Activated CD4-positive, alpha-beta T cell treated with anti-CD3 and anti-CD28 coated beads, Interleukin-2, amount 10 ng/mL, durations not matched to agents 7 days and 5 days (primary cell): ENCODE measurements around the gene FOXJ3. TPM values are rescaled to one million over a fixed set of nuclear protein-coding genes. Genes with fewer than 3 reads are reported as not detected.
"Not testable (repeated sequence)": the region's sequence is repeated elsewhere in the genome, so short reads cannot be mapped to it uniquely, and the experiment has no call there.

Experiments
- CTCF ChIA-PET: fragments of 350-600 bp; sonication (Branson Sonifier 250); formaldehyde crosslinking; loops from one replicate; lab custom pipeline; 2021; ENCODE audit warnings: antibody characterized with exemption; lab: Charles Lee
- POLR2A ChIA-PET: fragments of 350-600 bp; sonication (Branson Sonifier 250); formaldehyde crosslinking; loops from one replicate; lab custom pipeline; 2021; ENCODE audit warnings: antibody characterized with exemption; lab: Charles Lee
- DNase-seq: peaks from one replicate; pipeline ENCODE4 v3.0.0-alpha.2; 2020
- H3K27ac Mint-ChIP-seq: one replicate; pipeline ENCODE4 v1.8.0; 2021; ENCODE audit warnings: mild to moderate bottlenecking, moderate library complexity, mixed read lengths
- H3K27me3 Mint-ChIP-seq: one replicate; pipeline ENCODE4 v1.8.0; 2021; ENCODE audit warnings: mixed read lengths
- H3K36me3 Mint-ChIP-seq: one replicate; pipeline ENCODE4 v1.8.0; 2021; ENCODE audit warnings: low read depth, mixed read lengths
- H3K4me1 Mint-ChIP-seq: one replicate; pipeline ENCODE4 v1.8.0; 2021; ENCODE audit warnings: mixed read lengths
- H3K4me3 Mint-ChIP-seq: one replicate; pipeline ENCODE4 v1.8.0; 2021; ENCODE audit warnings: mild to moderate bottlenecking, moderate library complexity, mixed read lengths
- H3K9me3 Mint-ChIP-seq: one replicate; pipeline ENCODE4 v1.8.0; 2021; ENCODE audit warnings: mixed read lengths
- total RNA-seq, 2 experiments: library from RNA; stranded (reverse); gene quantifications; one replicate each; pipeline ENCODE4 v1.2.3, GENCODE V29; 2021

The FOXJ3 gene
- total RNA-seq, 2 experiments from 2014 or later = 46.5 to 56.0 TPM

DNA sequence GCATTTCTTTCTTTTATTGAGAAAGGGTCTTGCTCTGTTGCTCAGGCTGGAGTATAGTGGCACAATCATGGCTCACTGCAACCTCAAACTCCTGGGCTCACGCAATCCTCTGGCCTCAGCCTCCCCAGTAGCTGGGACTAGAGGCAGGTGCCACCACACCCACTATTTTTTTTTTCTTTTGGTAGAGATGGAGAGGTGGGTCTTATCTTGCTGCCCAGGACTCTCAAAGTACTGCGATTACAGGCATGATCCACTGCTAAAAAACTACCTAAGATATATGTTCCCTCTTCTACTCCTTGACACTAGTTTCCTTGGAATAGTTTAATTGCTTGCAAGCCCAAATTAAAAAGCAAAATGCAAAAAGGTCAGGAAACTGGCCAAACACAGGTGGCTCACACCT is 113.6 kb downstream of the FOXJ3 start:
- Mint-ChIP-seq H3K27ac (no peak overlapping the region), H3K4me3 (no peak overlapping the region), H3K27me3 (no peaks in the 10 kb centered on the region), H3K36me3 (peaks cover 38% of the 10 kb centered on the region), H3K9me3 (peaks cover 6% of the 10 kb centered on the region), H3K4me1 (peaks cover 11% of the 10 kb centered on the region)
- no peak for DNase-seq
- POLR2A ChIA-PET = no interaction called here
- CTCF ChIA-PET = no interaction called here

DNA sequence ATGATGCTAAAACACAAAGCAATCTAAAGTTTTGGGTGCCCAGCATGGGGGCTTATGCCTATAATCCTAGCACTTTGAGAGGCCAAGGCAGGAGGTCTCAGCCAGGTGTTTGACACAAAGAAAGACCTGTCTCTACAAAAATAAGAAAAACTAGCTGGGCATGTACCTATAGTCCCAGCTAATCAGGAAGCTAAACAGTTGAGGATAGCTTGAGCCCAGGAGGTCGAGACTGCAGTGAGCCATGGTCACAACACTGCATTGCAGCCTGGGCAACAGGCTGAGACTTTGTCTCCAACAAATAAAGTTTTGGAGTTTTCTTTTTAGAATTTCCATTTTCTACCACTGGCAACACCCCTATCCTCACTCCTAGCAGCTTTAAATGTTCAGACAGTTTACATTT is 115.4 kb downstream of the FOXJ3 start:
- peaks cover 10% of the 10 kb centered on the region for H3K9me3 Mint-ChIP-seq
- no peak overlapping the region for H3K4me3 Mint-ChIP-seq
- POLR2A ChIA-PET = no interaction called here
- no peak for DNase-seq
- no peak overlapping the region for H3K27ac Mint-ChIP-seq
- peaks cover 43% of the 10 kb centered on the region for H3K36me3 Mint-ChIP-seq
- H3K4me1 Mint-ChIP-seq = peaks cover 11% of the 10 kb centered on the region
- CTCF ChIA-PET = no interaction called here
- H3K27me3 Mint-ChIP-seq = no peaks in the 10 kb centered on the region

DNA sequence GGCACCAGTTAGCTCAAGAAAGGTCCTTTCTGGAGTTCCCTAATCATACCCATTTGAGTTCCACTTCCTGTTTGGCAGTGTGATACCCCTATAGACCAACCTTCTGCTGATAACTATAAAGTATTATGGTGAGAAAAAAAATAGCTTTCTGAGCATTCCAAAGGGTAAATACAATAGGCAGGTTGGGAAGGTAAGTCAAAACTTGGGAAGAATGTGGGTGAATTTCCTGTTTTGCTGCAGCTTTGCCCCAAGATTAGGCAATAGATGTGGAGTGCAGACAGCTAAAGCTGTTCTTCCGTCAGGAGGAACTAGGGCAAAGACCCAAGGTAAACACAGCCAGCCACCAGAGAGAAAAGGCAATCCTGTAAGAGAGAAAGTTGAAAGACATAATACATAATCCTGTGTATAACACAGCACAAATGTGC is 120.6 kb downstream of the FOXJ3 start:
- DNase-seq = no peak
- Mint-ChIP-seq H3K4me1 (peaks cover 4% of the 10 kb centered on the region), H3K9me3 (peaks cover 27% of the 10 kb centered on the region), H3K27me3 (no peaks in the 10 kb centered on the region), H3K36me3 (peaks cover 54% of the 10 kb centered on the region), H3K27ac (no peak overlapping the region), H3K4me3 (no peak overlapping the region)
- CTCF ChIA-PET = interaction anchor here (0.6 to 1.6 kb wide), 5 partner anchors 10 to 64 kb away, joined by 3 to 5 read pairs (median 3); no protein-coding TSS in a partner anchor
- POLR2A ChIA-PET = no interaction called here

DNA sequence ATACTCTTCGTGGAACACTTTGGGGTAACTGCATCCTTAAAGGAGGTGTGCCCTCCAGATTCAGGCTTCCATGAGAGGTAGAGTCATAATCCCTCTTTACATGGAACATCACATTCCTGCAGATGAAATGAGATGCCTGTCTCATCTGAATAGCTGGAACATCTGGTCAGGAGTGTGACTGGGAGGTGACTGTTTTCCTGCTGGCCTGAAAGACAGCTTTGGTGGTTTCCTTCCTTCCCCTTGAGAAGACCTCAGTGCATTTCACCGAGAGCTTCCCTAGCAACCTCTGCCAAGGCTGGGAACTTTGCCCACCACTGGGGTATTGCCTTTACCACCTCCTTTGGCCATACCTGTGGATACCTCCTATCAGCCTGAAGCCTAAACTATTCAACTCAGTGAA is 123.8 kb downstream of the FOXJ3 start:
- H3K4me1 Mint-ChIP-seq = no peaks in the 10 kb centered on the region

DNA sequence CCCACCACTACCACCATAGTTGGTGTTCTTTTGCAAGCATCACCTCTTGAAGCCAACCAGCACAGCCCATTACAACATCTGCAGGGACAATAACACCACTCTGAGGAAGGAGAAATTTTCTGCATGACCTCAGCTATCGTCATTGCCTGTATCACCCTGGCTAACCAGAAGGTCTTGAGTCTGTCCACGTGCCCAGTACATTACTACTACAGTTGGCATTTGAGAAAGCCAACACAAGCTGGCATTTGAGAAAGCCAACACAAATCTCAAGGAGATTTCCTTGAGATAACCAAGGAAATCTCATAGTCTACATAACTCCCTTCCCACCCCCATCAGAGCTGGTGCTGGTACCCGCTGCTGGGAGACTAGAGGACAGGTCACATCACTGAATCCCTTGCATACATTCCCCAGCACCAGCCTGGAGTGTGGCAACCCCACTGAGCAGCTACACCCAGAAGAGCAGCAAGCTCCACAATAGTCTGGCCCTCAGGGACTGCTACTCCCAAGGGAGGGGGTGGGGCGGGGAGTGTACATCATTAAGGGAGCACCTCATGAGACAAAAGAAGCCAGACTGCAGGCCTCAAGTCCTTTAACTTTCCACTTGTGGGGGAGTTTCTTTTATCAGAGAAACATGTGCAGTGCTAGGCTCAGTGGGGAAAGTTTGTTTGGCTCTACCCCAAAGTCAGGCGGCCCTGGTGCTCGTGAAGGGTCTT is 124.5 kb downstream of the FOXJ3 start:
- no peaks in the 10 kb centered on the region for H3K27me3 Mint-ChIP-seq
- no peak for DNase-seq
- peaks cover 2% of the 10 kb centered on the region for H3K4me1 Mint-ChIP-seq
- H3K27ac Mint-ChIP-seq = no peak overlapping the region
- CTCF ChIA-PET = interaction anchor here (0.5 to 2.0 kb wide), 3 partner anchors 37 to 814 kb away, joined by 3 to 4 read pairs (median 3); no protein-coding TSS in a partner anchor
- POLR2A ChIA-PET = no interaction called here
- no peak overlapping the region for H3K4me3 Mint-ChIP-seq
- peaks cover 63% of the 10 kb centered on the region for H3K36me3 Mint-ChIP-seq
- H3K9me3 Mint-ChIP-seq = peaks cover 29% of the 10 kb centered on the region

More for the DNA sequence above, 123.8 kb downstream of the FOXJ3 start:
- Mint-ChIP-seq H3K27ac (no peak overlapping the region), H3K9me3 (peaks cover 29% of the 10 kb centered on the region), H3K36me3 (peaks cover 57% of the 10 kb centered on the region), H3K4me3 (no peak overlapping the region), H3K27me3 (no peaks in the 10 kb centered on the region)
- POLR2A ChIA-PET = no interaction called here
- CTCF ChIA-PET = interaction anchor here (0.5 to 2.0 kb wide), 2 partner anchors 38 to 214 kb away, joined by 3 to 4 read pairs; no protein-coding TSS in a partner anchor
- DNase-seq = no peak

DNA sequence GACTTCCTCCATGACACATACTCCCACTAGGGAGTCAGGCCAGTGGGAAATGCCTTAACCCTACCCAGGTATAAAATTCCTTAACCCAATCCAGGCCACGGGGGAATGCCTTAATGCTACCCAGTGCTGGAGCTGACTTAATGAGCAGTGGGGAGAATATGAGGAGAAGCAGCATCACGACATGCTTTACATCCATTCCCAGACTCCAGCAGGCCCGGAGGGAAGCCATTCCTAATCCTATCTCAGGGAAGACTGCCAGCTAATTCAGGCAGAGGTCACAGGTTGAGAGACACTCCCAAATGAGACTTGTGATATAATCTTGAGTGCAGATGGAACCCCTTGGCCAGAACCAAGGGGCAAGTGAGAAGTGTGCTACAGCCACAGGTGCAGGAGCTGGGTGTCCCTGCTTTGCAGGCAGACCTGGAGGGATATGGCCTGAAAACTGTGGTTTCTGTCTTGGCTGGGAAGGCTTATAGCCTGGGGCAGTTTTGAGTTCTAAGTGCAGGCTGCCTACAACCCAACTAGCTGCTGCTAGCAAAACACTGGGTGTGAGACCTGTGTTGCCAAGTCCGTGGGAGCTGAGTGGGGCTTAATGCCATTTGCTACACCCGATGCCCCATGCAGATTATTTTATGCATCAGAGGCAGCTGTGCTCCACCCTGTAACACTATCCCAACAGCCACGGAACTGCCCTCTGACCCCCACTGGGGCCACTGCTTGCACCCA is 125.3 kb downstream of the FOXJ3 start:
- H3K27me3 Mint-ChIP-seq = no peaks in the 10 kb centered on the region
- H3K4me3 Mint-ChIP-seq = no peak overlapping the region
- H3K9me3 Mint-ChIP-seq = peaks cover 27% of the 10 kb centered on the region
- H3K36me3 Mint-ChIP-seq = peaks cover 65% of the 10 kb centered on the region
- H3K4me1 Mint-ChIP-seq = peaks cover 2% of the 10 kb centered on the region
- DNase-seq = no peak
- no peak overlapping the region for H3K27ac Mint-ChIP-seq
- ChIA-PET POLR2A (no interaction called here), CTCF (interaction anchor here (2.0 kb wide), 1 partner anchor 36 kb away, joined by 4 read pairs; no protein-coding TSS in a partner anchor)

GRCh38 chr1:42206930-42207329 is 128.1 kb downstream of the FOXJ3 start:
- DNase-seq, CTCF ChIA-PET: not testable (repeated sequence)

GRCh38 chr1:42206164-42206563 is 128.9 kb downstream of the FOXJ3 start:
- H3K36me3 Mint-ChIP-seq = peaks cover 69% of the 10 kb centered on the region
- no peak overlapping the region for H3K4me3 Mint-ChIP-seq
- H3K27ac Mint-ChIP-seq = no peak overlapping the region
- peaks cover 2% of the 10 kb centered on the region for H3K4me1 Mint-ChIP-seq
- ChIA-PET CTCF (interaction anchor here (1.1 to 1.7 kb wide), 2 partner anchors 32 to 111 kb away, joined by 3 to 4 read pairs; no protein-coding TSS in a partner anchor), POLR2A (no interaction called here)
- DNase-seq = no peak
- peaks cover 22% of the 10 kb centered on the region for H3K9me3 Mint-ChIP-seq
- no peaks in the 10 kb centered on the region for H3K27me3 Mint-ChIP-seq

More at GRCh38 chr1:42206930-42207329, 128.1 kb downstream of the FOXJ3 start:
- Mint-ChIP-seq H3K36me3 (peaks cover 69% of the 10 kb centered on the region), H3K9me3 (peaks cover 22% of the 10 kb centered on the region)
- H3K4me3 Mint-ChIP-seq, H3K27ac Mint-ChIP-seq, H3K4me1 Mint-ChIP-seq, H3K27me3 Mint-ChIP-seq, POLR2A ChIA-PET: not testable (repeated sequence)

- CTCF ChIA-PET = no interaction called here
- POLR2A ChIA-PET = no interaction called here
- H3K27me3 Mint-ChIP-seq = no peaks in the 10 kb centered on the region
- DNase-seq = no peak
- peaks cover 2% of the 10 kb centered on the region for H3K4me1 Mint-ChIP-seq
- no peak overlapping the region for H3K27ac Mint-ChIP-seq
- H3K9me3 Mint-ChIP-seq = peaks cover 17% of the 10 kb centered on the region
- no peak overlapping the region for H3K4me3 Mint-ChIP-seq
- H3K36me3 Mint-ChIP-seq = peaks cover 64% of the 10 kb centered on the region
These were observed 133.0 kb downstream of the FOXJ3 start for GRCh38 chr1:42201986-42202385.

DNA sequence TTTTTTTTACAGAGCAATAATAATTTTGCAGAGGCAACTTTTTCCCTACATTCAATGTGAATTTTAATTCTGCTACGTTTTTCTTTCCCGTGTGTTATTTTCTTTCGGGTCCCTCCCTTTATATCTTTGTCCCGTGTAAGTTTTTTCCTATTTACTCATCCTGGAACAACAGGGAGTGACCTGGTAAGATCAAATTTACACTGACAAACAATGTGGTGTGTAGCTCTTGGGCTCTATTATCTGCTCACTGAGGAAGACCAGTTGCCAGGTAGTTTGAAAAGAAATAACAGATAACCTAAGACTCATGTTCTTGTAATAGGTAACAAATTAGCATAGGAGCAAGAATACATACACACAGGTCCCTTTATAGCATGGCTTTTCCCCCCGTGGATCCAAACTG is 136.8 kb downstream of the FOXJ3 start:
- ChIA-PET POLR2A (no interaction called here), CTCF (interaction anchor here (1.2 kb wide), 1 partner anchor 16 kb away, joined by 3 read pairs; no protein-coding TSS in a partner anchor)
- H3K4me3 Mint-ChIP-seq = no peak overlapping the region
- H3K27ac Mint-ChIP-seq = no peak overlapping the region
- no peak for DNase-seq
- H3K27me3 Mint-ChIP-seq = no peaks in the 10 kb centered on the region
- H3K36me3 Mint-ChIP-seq = peaks cover 34% of the 10 kb centered on the region
- peaks cover 12% of the 10 kb centered on the region for H3K9me3 Mint-ChIP-seq
- no peaks in the 10 kb centered on the region for H3K4me1 Mint-ChIP-seq

- peaks cover 4% of the 10 kb centered on the region for H3K4me1 Mint-ChIP-seq
- no peak overlapping the region for H3K27ac Mint-ChIP-seq
- no peaks in the 10 kb centered on the region for H3K27me3 Mint-ChIP-seq
- no peak for DNase-seq
- POLR2A ChIA-PET = no interaction called here
- H3K9me3 Mint-ChIP-seq = no peaks in the 10 kb centered on the region
- CTCF ChIA-PET = no interaction called here
- no peak overlapping the region for H3K4me3 Mint-ChIP-seq
- peaks cover 22% of the 10 kb centered on the region for H3K36me3 Mint-ChIP-seq
These were observed 139.2 kb downstream of the FOXJ3 start for GRCh38 chr1:42195841-42196240.

DNA sequence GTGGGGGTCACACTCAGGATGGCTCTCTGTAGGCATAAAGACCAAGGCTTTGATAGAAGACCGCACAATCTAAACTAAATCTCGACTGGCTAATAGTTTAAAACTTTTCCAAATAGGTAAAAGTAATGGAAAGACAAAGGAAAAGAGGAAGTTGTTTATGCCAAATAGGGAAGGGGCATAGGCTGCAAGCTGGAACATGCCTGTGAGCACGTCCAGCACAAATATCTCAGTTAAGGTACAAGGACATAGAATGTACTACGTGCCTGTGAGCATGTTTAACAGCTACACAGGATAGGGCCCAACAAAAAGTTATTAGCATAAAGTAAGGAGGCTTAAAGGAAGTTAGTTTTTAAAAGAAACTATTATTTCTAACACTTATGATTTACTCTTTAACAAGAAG is 142.9 kb downstream of the FOXJ3 start:
- Mint-ChIP-seq H3K9me3 (no peaks in the 10 kb centered on the region), H3K27me3 (no peaks in the 10 kb centered on the region), H3K4me3 (no peak overlapping the region), H3K36me3 (peaks cover 28% of the 10 kb centered on the region), H3K4me1 (peaks cover 4% of the 10 kb centered on the region), H3K27ac (no peak overlapping the region)
- no peak for DNase-seq
- ChIA-PET CTCF (interaction anchor here (1.1 to 1.2 kb wide), 2 partner anchors 17 to 19 kb away, joined by 3 to 6 read pairs; no protein-coding TSS in a partner anchor), POLR2A (no interaction called here)

DNA sequence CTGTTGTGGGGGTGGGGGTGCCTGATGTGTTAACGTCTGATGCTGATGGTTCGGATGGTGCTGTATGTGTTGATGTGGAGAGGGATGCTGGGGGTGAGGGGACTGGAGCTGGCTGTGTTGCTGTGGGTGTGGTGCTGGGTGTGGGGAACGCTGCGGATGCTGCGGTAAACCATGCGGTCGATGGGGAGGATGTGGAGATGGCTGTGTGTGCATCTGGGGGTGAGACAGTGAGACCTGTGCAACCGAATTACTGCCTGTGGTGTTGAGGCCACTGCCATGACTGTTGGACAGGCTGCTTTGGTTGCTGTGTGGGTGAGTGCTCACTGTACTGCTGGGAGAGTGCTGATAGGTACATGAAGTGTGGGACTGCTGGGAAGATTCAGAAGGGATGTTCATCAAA is 143.7 kb downstream of the FOXJ3 start:
- ChIA-PET POLR2A (no interaction called here), CTCF (interaction anchor here (0.6 kb wide), 1 partner anchor 33 kb away, joined by 3 read pairs; no protein-coding TSS in a partner anchor)
- Mint-ChIP-seq H3K27me3 (no peaks in the 10 kb centered on the region), H3K4me3 (no peak overlapping the region), H3K9me3 (no peaks in the 10 kb centered on the region), H3K27ac (no peak overlapping the region), H3K36me3 (peaks cover 26% of the 10 kb centered on the region), H3K4me1 (peaks cover 4% of the 10 kb centered on the region)
- no peak for DNase-seq
